ENCODE data around the gene SPRY4.

Gene SPRY4

DNA sequence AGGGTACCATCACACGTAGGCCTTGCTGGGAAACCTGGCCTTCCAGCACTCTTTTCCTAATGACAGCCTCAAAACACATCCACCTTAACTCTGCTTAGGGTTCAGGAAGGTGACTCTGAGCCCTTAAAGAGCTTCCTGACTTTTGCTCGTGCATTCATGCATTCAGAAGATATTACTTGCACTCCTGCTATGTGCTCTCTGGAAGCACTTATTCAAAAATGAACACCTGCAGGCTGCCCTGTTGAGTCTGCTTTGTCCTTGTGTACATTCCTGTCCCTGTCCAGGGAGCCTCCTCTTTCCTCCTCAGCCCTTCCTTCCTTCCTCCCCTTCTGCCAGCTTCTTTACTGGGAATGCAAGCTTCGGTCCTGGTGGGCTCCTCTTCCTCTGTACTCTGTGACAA, 61.5 kb downstream of the SPRY4 start:
- no peak for ATAC-seq
- TF ChIP-seq, protein P1, sequence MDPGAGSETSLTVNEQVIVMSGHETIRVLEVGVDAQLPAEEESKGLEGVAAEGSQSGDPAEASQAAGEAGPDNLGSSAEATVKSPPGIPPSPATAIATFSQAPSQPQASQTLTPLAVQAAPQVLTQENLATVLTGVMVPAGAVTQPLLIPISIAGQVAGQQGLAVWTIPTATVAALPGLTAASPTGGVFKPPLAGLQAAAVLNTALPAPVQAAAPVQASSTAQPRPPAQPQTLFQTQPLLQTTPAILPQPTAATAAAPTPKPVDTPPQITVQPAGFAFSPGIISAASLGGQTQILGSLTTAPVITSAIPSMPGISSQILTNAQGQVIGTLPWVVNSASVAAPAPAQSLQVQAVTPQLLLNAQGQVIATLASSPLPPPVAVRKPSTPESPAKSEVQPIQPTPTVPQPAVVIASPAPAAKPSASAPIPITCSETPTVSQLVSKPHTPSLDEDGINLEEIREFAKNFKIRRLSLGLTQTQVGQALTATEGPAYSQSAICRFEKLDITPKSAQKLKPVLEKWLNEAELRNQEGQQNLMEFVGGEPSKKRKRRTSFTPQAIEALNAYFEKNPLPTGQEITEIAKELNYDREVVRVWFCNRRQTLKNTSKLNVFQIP (CRISPR knock-in tag; IDR thresholded peaks at IDR 0.05; ENCODE audit: borderline replicate concordance, low read depth): no peak
- TF ChIP-seq ESRRG (CRISPR knock-in tag; IDR thresholded peaks at IDR 0.05) (no peak), ZNF565 (CRISPR knock-in tag; conservative IDR thresholded peaks at IDR 0.05; ENCODE audit: low read depth) (no peak), TCF4 (CRISPR knock-in tag; IDR thresholded peaks at IDR 0.05; ENCODE audit: borderline replicate concordance) (no peak), ZNF8 (CRISPR knock-in tag; IDR thresholded peaks at IDR 0.05) (no peak), SNAI2 (CRISPR knock-in tag; IDR thresholded peaks at IDR 0.05) (no peak), PPARA (CRISPR knock-in tag; IDR thresholded peaks at IDR 0.05; ENCODE audit: borderline replicate concordance) (no peak), ZFP3 (CRISPR knock-in tag; IDR thresholded peaks at IDR 0.05) (no peak), RARB (CRISPR knock-in tag; IDR thresholded peaks at IDR 0.05) (no peak), OSR1 (CRISPR knock-in tag; IDR thresholded peaks at IDR 0.05) (no peak)
- TF ChIP-seq, protein P2, sequence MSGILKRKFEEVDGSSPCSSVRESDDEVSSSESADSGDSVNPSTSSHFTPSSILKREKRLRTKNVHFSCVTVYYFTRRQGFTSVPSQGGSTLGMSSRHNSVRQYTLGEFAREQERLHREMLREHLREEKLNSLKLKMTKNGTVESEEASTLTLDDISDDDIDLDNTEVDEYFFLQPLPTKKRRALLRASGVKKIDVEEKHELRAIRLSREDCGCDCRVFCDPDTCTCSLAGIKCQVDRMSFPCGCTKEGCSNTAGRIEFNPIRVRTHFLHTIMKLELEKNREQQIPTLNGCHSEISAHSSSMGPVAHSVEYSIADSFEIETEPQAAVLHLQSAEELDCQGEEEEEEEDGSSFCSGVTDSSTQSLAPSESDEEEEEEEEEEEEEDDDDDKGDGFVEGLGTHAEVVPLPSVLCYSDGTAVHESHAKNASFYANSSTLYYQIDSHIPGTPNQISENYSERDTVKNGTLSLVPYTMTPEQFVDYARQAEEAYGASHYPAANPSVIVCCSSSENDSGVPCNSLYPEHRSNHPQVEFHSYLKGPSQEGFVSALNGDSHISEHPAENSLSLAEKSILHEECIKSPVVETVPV (CRISPR knock-in tag; IDR thresholded peaks at IDR 0.05): no peak
- TF ChIP-seq, protein P3, sequence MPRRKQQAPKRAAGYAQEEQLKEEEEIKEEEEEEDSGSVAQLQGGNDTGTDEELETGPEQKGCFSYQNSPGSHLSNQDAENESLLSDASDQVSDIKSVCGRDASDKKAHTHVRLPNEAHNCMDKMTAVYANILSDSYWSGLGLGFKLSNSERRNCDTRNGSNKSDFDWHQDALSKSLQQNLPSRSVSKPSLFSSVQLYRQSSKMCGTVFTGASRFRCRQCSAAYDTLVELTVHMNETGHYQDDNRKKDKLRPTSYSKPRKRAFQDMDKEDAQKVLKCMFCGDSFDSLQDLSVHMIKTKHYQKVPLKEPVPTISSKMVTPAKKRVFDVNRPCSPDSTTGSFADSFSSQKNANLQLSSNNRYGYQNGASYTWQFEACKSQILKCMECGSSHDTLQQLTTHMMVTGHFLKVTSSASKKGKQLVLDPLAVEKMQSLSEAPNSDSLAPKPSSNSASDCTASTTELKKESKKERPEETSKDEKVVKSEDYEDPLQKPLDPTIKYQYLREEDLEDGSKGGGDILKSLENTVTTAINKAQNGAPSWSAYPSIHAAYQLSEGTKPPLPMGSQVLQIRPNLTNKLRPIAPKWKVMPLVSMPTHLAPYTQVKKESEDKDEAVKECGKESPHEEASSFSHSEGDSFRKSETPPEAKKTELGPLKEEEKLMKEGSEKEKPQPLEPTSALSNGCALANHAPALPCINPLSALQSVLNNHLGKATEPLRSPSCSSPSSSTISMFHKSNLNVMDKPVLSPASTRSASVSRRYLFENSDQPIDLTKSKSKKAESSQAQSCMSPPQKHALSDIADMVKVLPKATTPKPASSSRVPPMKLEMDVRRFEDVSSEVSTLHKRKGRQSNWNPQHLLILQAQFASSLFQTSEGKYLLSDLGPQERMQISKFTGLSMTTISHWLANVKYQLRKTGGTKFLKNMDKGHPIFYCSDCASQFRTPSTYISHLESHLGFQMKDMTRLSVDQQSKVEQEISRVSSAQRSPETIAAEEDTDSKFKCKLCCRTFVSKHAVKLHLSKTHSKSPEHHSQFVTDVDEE (CRISPR knock-in tag; IDR thresholded peaks at IDR 0.05): no peak
- TF ChIP-seq, protein P4, sequence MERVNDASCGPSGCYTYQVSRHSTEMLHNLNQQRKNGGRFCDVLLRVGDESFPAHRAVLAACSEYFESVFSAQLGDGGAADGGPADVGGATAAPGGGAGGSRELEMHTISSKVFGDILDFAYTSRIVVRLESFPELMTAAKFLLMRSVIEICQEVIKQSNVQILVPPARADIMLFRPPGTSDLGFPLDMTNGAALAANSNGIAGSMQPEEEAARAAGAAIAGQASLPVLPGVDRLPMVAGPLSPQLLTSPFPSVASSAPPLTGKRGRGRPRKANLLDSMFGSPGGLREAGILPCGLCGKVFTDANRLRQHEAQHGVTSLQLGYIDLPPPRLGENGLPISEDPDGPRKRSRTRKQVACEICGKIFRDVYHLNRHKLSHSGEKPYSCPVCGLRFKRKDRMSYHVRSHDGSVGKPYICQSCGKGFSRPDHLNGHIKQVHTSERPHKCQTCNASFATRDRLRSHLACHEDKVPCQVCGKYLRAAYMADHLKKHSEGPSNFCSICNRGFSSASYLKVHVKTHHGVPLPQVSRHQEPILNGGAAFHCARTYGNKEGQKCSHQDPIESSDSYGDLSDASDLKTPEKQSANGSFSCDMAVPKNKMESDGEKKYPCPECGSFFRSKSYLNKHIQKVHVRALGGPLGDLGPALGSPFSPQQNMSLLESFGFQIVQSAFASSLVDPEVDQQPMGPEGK (CRISPR knock-in tag; IDR thresholded peaks at IDR 0.05; ENCODE audit: borderline replicate concordance): no peak
- TF ChIP-seq, protein P5, sequence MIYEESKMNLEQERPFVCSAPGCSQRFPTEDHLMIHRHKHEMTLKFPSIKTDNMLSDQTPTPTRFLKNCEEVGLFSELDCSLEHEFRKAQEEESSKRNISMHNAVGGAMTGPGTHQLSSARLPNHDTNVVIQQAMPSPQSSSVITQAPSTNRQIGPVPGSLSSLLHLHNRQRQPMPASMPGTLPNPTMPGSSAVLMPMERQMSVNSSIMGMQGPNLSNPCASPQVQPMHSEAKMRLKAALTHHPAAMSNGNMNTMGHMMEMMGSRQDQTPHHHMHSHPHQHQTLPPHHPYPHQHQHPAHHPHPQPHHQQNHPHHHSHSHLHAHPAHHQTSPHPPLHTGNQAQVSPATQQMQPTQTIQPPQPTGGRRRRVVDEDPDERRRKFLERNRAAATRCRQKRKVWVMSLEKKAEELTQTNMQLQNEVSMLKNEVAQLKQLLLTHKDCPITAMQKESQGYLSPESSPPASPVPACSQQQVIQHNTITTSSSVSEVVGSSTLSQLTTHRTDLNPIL (CRISPR knock-in tag; IDR thresholded peaks at IDR 0.05; ENCODE audit: low read depth): no peak

DNA sequence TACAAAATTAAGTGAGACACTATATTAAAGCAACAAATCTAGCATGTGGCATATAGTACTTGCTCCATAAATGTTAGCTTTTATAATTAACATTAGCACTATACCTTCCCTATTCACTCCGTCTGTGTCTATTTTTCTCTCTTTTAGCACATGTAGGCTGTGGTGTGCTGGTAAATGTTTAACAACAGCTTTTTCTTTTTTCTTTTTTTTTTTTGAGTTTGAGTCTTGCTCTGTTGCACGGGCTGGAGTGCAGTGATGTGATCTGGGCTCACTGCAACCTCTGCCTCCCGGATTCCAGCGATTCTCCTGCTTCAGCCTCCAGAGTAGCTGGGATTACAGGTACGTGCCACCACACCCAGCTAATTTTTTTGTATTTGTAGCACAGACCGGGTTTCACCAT, 62.1 kb downstream of the SPRY4 start:
- TF ChIP-seq ZFP30 (CRISPR knock-in tag; IDR thresholded peaks at IDR 0.05): no peak
- ATAC-seq: no peak

Measured in SK-N-SH treated with all-trans-retinoic acid at 6 μM for 48 hours (cell line).